Ishikawa (cell line): ENCODE results near the gene PLD6.

Experiments used
- CEBPB ChIP-seq: IDR thresholded peaks from 2 replicates; pipeline ENCODE4 v1.6.1; 2012
- CREB1 ChIP-seq: IDR thresholded peaks from 2 replicates; pipeline ENCODE4 v1.6.1; 2012; ENCODE audit warnings: low read depth
- EGR1 ChIP-seq: IDR thresholded peaks from 2 replicates; pipeline ENCODE4 v1.6.1; 2012
- EP300 ChIP-seq: IDR thresholded peaks from 2 replicates; pipeline ENCODE4 v1.6.1; 2012; ENCODE audit warnings: borderline replicate concordance
- FOXM1 ChIP-seq: IDR thresholded peaks from 2 replicates; pipeline ENCODE4 v1.6.1; 2012; ENCODE audit warnings: low read depth, borderline replicate concordance
- MAX ChIP-seq: IDR thresholded peaks from 2 replicates; pipeline ENCODE4 v1.6.1; 2012
- NFIC ChIP-seq: IDR thresholded peaks from 2 replicates; pipeline ENCODE4 v1.6.1; 2012
- RAD21 ChIP-seq: IDR thresholded peaks from 2 replicates; pipeline ENCODE4 v1.6.1; 2012; ENCODE audit warnings: low read depth
- REST ChIP-seq: IDR thresholded peaks from 2 replicates; pipeline ENCODE4 v1.6.1; 2012; ENCODE audit warnings: low read depth, mild to moderate bottlenecking
- TAF1 ChIP-seq: IDR thresholded peaks from 2 replicates; pipeline ENCODE4 v1.6.1; 2012; ENCODE audit warnings: low read depth, mild to moderate bottlenecking
- TCF12 ChIP-seq: IDR thresholded peaks from 2 replicates; pipeline ENCODE4 v1.6.1; 2012; ENCODE audit warnings: low read depth
- TEAD4 ChIP-seq: IDR thresholded peaks from 2 replicates; pipeline ENCODE4 v1.6.1; 2012
- USF1 ChIP-seq: IDR thresholded peaks from 2 replicates; pipeline ENCODE4 v1.6.1; 2012
- YY1 ChIP-seq: IDR thresholded peaks from 2 replicates; pipeline ENCODE4 v1.6.1; 2012; ENCODE audit warnings: low read depth
- ZBTB7A ChIP-seq: IDR thresholded peaks from 2 replicates; pipeline ENCODE4 v1.6.1; 2012; ENCODE audit warnings: low read depth

Gene PLD6

GRCh38 chr17:17159571-17159970 lies 46.6 kb downstream of the PLD6 start:
- TF ChIP-seq YY1 (no peak), FOXM1 (no peak), CEBPB (no peak), CREB1 (no peak), RAD21 (no peak), EP300 (no peak), NFIC (no peak), USF1 (no peak), MAX (no peak), REST (no peak)

- TF ChIP-seq ZBTB7A = no peak
- no peak for TF ChIP-seq REST
- TF ChIP-seq TEAD4 = no peak
- TF ChIP-seq CREB1 = no peak
- no peak for TF ChIP-seq EGR1
- no peak for TF ChIP-seq TCF12
- TF ChIP-seq YY1 = no peak
- no peak for TF ChIP-seq RAD21
- TF ChIP-seq EP300 = no peak
- no peak for TF ChIP-seq TAF1
- no peak for TF ChIP-seq FOXM1
- TF ChIP-seq NFIC = no peak
Observed at GRCh38 chr17:17157041-17157440, 49.1 kb downstream of the PLD6 start.

- no peak for TF ChIP-seq CREB1
Observed at GRCh38 chr17:17156511-17156910, 49.6 kb downstream of the PLD6 start.

GRCh38 chr17:17156107-17156506 lies 50.0 kb downstream of the PLD6 start:
- TF ChIP-seq TAF1 (no peak), EGR1 (no peak), RAD21 (no peak), TEAD4 (peak; percentile 60; the same call in 1 of the 2 replicates), USF1 (no peak), EP300 (peak; percentile 53; the same call in 1 of the 2 replicates), MAX (peak; percentile 49; the same call in 1 of the 2 replicates), CEBPB (no peak), YY1 (no peak), FOXM1 (no peak), ZBTB7A (peak; percentile 53; the same call in 1 of the 2 replicates), CREB1 (no peak), NFIC (peak; percentile 59), REST (no peak), TCF12 (peak; percentile 78)

GRCh38 chr17:17155568-17155967 lies 50.6 kb downstream of the PLD6 start:
- TF ChIP-seq RAD21 = no peak; the same call in 1 of the 2 replicates
- no peak for TF ChIP-seq YY1
- TF ChIP-seq EP300 = no peak
- no peak for TF ChIP-seq REST
- TF ChIP-seq MAX = no peak
